SK-N-SH treated with all-trans-retinoic acid at 6 μM for 48 hours (cell line): Measurements from ENCODE around the gene FLT3LG.

ENCODE experiments used
- ATAC-seq: fragments of 200-7000 bp; cut with Tn5 transposase; 3 replicates; pipeline ENCODE4 v1.9.1; 2020; ENCODE audit warnings: mild to moderate bottlenecking, moderate library complexity
- ARNTL ChIP-seq: fragments of 450-650 bp; formaldehyde crosslinking; IDR thresholded peaks from 2 replicates; pipeline ENCODE4 v1.5.0; 2020; ENCODE audit warnings: low read depth, mild to moderate bottlenecking, moderate library complexity, borderline replicate concordance
- BACH2 ChIP-seq: fragments of 250-450 bp; sonication (Bioruptor Pico); IDR thresholded peaks from 2 replicates; pipeline ENCODE4 v1.9.0; 2021; ENCODE audit warnings: mild to moderate bottlenecking, borderline replicate concordance
- CSDC2 ChIP-seq: fragments of 250-450 bp; sonication (Bioruptor Pico); IDR thresholded peaks from 2 replicates; pipeline ENCODE4 v1.5.0; 2020; ENCODE audit warnings: mild to moderate bottlenecking, moderate library complexity
- ESRRG ChIP-seq: fragments of 250-450 bp; sonication (Bioruptor Pico); IDR thresholded peaks from 2 replicates; pipeline ENCODE4 v1.6.1; 2021; ENCODE audit warnings: mild to moderate bottlenecking
- GLIS3 ChIP-seq: fragments of 250-450 bp; sonication (Bioruptor Pico); IDR thresholded peaks from 2 replicates; pipeline ENCODE4 v1.5.0; 2020; ENCODE audit warnings: mild to moderate bottlenecking, moderate library complexity
- ISL1 ChIP-seq: fragments of 250-450 bp; sonication (Bioruptor Pico); IDR thresholded peaks from 2 replicates; pipeline ENCODE4 v2.1.2; 2022; ENCODE audit warnings: mild to moderate bottlenecking, moderate library complexity
- OSR1 ChIP-seq: fragments of 250-450 bp; sonication (Bioruptor Pico); IDR thresholded peaks from 2 replicates; pipeline ENCODE4 v1.8.0; 2022; ENCODE audit warnings: moderate library complexity, mild to moderate bottlenecking, inconsistent platforms
- PPARA ChIP-seq: fragments of 250-450 bp; sonication (Bioruptor Pico); IDR thresholded peaks from 2 replicates; pipeline ENCODE4 v1.5.0; 2020; ENCODE audit warnings: mild to moderate bottlenecking, borderline replicate concordance
- RARB ChIP-seq: fragments of 250-450 bp; sonication (Bioruptor Pico); IDR thresholded peaks from 2 replicates; pipeline ENCODE4 v1.8.0; 2021; ENCODE audit warnings: mild to moderate bottlenecking, moderate library complexity
- SNAI2 ChIP-seq: fragments of 250-450 bp; sonication (Bioruptor Pico); IDR thresholded peaks from 2 replicates; pipeline ENCODE4 v1.5.0; 2020; ENCODE audit warnings: mild to moderate bottlenecking, moderate library complexity
- TCF4 ChIP-seq: fragments of 250-450 bp; sonication (Bioruptor Pico); IDR thresholded peaks from 2 replicates; pipeline ENCODE4 v1.8.0; 2021; ENCODE audit warnings: mild to moderate bottlenecking, moderate library complexity, borderline replicate concordance
- TOX ChIP-seq: fragments of 250-450 bp; sonication (Bioruptor Pico); IDR thresholded peaks from 2 replicates; pipeline ENCODE4 v1.8.0; 2021; ENCODE audit warnings: mild to moderate bottlenecking, moderate library complexity, borderline replicate concordance
- ZC3H10 ChIP-seq: fragments of 250-450 bp; sonication (Bioruptor Pico); IDR thresholded peaks from 2 replicates; pipeline ENCODE4 v1.5.1; 2021; ENCODE audit warnings: mild to moderate bottlenecking, moderate library complexity
- ZFP3 ChIP-seq: fragments of 250-450 bp; sonication (Bioruptor Pico); IDR thresholded peaks from 2 replicates; pipeline ENCODE4 v1.5.0; 2020; ENCODE audit warnings: mild to moderate bottlenecking, moderate library complexity
- ZFP30 ChIP-seq: fragments of 450-650 bp; formaldehyde crosslinking; IDR thresholded peaks from 2 replicates; pipeline ENCODE4 v1.5.0; 2022; ENCODE audit warnings: mild to moderate bottlenecking, moderate library complexity
- ZNF565 ChIP-seq: fragments of 450-650 bp; formaldehyde crosslinking; conservative IDR thresholded peaks from 2 replicates; pipeline ENCODE4 v1.5.0; 2020; ENCODE audit warnings: low read depth, mild to moderate bottlenecking, moderate library complexity
- ZNF70 ChIP-seq: fragments of 450-650 bp; formaldehyde crosslinking; IDR thresholded peaks from 2 replicates; pipeline ENCODE4 v1.5.0; 2020; ENCODE audit warnings: mild to moderate bottlenecking, moderate library complexity
- ZNF8 ChIP-seq: fragments of 450-650 bp; formaldehyde crosslinking; IDR thresholded peaks from 2 replicates; pipeline ENCODE4 v1.5.0; 2020; ENCODE audit warnings: mild to moderate bottlenecking, moderate library complexity
- TF ChIP-seq, protein P1 (sequence below): fragments of 250-450 bp; sonication (Bioruptor Pico); IDR thresholded peaks from 2 replicates; pipeline ENCODE4 v1.5.0; 2020; ENCODE audit warnings: mild to moderate bottlenecking, moderate library complexity
- TF ChIP-seq, protein P2 (sequence below): fragments of 250-450 bp; sonication (Bioruptor Pico); IDR thresholded peaks from 2 replicates; pipeline ENCODE4 v1.5.1; 2021; ENCODE audit warnings: mild to moderate bottlenecking, moderate library complexity
- TF ChIP-seq, protein P3 (sequence below): fragments of 250-450 bp; sonication (Bioruptor Pico); IDR thresholded peaks from 2 replicates; pipeline ENCODE4 v1.8.0; 2020; ENCODE audit warnings: mild to moderate bottlenecking, moderate library complexity, borderline replicate concordance
- TF ChIP-seq, protein P4 (sequence below): fragments of 250-450 bp; sonication (Bioruptor Pico); IDR thresholded peaks from 2 replicates; pipeline ENCODE4 v1.8.0; 2021; ENCODE audit warnings: low read depth, mild to moderate bottlenecking, moderate library complexity, borderline replicate concordance

Gene FLT3LG

DNA sequence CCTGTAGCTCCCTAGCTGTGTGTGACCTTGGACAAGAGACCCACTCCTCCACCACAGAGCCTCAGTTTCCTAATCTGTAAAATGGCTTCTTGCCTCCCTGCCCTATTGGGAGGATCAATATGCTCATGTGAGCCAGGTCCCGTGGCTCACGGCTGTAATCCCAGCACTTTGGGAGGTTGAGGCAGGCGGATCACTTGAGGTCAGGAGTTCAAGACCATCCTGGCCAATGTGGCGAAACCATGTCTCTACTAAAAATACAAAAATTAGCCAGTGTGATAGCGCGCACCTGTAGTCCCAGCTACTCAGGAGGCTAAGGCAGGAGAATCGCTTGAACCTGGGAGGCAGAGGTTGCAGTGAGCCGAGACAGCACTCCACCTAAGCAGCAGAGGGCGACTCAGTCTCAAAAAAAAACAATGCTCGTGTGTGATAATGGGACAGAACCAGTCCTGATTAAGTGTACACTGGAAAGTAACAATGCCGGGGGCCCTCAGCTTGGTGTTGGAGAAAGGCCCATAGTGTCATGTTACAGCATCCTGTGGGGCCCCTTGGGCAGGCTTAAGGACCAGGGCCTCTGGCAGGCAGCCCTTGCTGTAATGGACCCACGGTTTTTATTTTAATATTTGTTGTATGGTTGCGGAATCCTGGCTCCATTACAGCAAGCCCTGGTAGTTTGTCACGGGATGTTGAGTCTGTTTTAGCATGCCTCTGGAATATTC, 29.0 kb downstream of the FLT3LG start:
- TF ChIP-seq ZFP3 (no peak), ISL1 (CRISPR knock-in tag) (no peak), ZNF70 (no peak), GLIS3 (CRISPR knock-in tag) (no peak), RARB (CRISPR knock-in tag) (no peak), BACH2 (CRISPR knock-in tag) (no peak), CSDC2 (CRISPR knock-in tag) (no peak), ESRRG (CRISPR knock-in tag) (no peak), OSR1 (CRISPR knock-in tag) (no peak)
- TF ChIP-seq, protein P1, sequence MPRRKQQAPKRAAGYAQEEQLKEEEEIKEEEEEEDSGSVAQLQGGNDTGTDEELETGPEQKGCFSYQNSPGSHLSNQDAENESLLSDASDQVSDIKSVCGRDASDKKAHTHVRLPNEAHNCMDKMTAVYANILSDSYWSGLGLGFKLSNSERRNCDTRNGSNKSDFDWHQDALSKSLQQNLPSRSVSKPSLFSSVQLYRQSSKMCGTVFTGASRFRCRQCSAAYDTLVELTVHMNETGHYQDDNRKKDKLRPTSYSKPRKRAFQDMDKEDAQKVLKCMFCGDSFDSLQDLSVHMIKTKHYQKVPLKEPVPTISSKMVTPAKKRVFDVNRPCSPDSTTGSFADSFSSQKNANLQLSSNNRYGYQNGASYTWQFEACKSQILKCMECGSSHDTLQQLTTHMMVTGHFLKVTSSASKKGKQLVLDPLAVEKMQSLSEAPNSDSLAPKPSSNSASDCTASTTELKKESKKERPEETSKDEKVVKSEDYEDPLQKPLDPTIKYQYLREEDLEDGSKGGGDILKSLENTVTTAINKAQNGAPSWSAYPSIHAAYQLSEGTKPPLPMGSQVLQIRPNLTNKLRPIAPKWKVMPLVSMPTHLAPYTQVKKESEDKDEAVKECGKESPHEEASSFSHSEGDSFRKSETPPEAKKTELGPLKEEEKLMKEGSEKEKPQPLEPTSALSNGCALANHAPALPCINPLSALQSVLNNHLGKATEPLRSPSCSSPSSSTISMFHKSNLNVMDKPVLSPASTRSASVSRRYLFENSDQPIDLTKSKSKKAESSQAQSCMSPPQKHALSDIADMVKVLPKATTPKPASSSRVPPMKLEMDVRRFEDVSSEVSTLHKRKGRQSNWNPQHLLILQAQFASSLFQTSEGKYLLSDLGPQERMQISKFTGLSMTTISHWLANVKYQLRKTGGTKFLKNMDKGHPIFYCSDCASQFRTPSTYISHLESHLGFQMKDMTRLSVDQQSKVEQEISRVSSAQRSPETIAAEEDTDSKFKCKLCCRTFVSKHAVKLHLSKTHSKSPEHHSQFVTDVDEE (CRISPR knock-in tag): no peak
- TF ChIP-seq, protein P2, sequence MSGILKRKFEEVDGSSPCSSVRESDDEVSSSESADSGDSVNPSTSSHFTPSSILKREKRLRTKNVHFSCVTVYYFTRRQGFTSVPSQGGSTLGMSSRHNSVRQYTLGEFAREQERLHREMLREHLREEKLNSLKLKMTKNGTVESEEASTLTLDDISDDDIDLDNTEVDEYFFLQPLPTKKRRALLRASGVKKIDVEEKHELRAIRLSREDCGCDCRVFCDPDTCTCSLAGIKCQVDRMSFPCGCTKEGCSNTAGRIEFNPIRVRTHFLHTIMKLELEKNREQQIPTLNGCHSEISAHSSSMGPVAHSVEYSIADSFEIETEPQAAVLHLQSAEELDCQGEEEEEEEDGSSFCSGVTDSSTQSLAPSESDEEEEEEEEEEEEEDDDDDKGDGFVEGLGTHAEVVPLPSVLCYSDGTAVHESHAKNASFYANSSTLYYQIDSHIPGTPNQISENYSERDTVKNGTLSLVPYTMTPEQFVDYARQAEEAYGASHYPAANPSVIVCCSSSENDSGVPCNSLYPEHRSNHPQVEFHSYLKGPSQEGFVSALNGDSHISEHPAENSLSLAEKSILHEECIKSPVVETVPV: no peak
- ATAC-seq: peak; percentile 75

DNA sequence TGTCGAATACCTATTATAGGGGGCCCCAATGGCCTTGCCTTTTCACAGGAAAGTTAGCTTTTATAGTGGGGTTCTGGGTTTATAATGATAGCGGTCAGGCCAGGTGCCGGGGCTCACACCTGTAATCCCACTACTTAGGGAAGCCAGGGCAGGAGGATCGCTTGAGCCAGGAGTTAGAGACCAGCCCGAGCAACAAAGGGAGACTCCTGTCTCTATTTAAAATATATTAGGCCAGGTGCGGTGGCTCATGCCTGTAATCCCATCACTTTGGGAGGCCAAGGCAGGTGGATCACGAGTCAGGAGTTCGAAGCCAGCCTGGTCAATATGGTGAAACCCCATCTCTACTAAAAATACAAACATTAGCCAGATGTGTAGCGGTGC, 29.6 kb downstream of the FLT3LG start:
- TF ChIP-seq ZC3H10 (CRISPR knock-in tag) (no peak), ZFP3 (no peak), SNAI2 (CRISPR knock-in tag) (no peak), ZNF70 (no peak)
- no peak for ATAC-seq

DNA sequence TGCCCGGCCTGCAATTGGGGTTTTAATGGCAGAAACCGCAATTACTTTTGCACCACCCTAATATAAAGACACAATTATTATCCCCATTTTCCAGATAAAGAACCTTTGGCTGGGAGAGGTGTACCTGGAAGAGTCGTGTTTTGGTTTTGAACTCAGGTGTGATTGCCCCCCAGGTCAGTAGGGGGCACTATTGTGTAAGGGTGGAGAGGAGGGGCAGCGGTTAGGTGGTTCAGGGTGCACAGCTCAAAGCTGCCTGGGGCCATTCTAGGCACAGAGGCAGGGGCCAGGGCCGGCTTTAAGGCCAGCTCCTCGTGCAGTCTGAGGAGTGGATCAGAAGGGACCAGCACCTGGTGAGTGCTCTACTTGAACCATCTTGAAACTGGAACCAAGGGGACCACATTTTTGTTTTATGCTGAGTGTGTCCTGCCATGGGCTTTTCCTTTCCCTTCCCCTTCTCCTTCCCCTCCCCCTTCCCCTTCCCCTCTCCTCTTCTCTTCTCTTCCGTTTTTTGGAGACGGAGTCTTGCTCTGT, 32.6 kb downstream of the FLT3LG start:
- ATAC-seq: peak; percentile 53

More for the DNA sequence above, 32.6 kb downstream of the FLT3LG start:
- TF ChIP-seq PPARA (no peak), ARNTL (CRISPR knock-in tag) (no peak), ISL1 (CRISPR knock-in tag) (no peak), ZNF8 (no peak), TCF4 (CRISPR knock-in tag) (no peak), ZNF565 (no peak), ZNF70 (no peak), ZC3H10 (CRISPR knock-in tag) (no peak), CSDC2 (CRISPR knock-in tag) (no peak), ZFP3 (no peak), RARB (CRISPR knock-in tag) (no peak), ESRRG (CRISPR knock-in tag) (no peak), ZFP30 (CRISPR knock-in tag) (no peak), OSR1 (CRISPR knock-in tag) (no peak), SNAI2 (CRISPR knock-in tag) (no peak), TOX (CRISPR knock-in tag) (no peak)
- TF ChIP-seq, protein P3, sequence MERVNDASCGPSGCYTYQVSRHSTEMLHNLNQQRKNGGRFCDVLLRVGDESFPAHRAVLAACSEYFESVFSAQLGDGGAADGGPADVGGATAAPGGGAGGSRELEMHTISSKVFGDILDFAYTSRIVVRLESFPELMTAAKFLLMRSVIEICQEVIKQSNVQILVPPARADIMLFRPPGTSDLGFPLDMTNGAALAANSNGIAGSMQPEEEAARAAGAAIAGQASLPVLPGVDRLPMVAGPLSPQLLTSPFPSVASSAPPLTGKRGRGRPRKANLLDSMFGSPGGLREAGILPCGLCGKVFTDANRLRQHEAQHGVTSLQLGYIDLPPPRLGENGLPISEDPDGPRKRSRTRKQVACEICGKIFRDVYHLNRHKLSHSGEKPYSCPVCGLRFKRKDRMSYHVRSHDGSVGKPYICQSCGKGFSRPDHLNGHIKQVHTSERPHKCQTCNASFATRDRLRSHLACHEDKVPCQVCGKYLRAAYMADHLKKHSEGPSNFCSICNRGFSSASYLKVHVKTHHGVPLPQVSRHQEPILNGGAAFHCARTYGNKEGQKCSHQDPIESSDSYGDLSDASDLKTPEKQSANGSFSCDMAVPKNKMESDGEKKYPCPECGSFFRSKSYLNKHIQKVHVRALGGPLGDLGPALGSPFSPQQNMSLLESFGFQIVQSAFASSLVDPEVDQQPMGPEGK (CRISPR knock-in tag): no peak
- TF ChIP-seq, protein P1 (CRISPR knock-in tag): no peak
- TF ChIP-seq, protein P4, sequence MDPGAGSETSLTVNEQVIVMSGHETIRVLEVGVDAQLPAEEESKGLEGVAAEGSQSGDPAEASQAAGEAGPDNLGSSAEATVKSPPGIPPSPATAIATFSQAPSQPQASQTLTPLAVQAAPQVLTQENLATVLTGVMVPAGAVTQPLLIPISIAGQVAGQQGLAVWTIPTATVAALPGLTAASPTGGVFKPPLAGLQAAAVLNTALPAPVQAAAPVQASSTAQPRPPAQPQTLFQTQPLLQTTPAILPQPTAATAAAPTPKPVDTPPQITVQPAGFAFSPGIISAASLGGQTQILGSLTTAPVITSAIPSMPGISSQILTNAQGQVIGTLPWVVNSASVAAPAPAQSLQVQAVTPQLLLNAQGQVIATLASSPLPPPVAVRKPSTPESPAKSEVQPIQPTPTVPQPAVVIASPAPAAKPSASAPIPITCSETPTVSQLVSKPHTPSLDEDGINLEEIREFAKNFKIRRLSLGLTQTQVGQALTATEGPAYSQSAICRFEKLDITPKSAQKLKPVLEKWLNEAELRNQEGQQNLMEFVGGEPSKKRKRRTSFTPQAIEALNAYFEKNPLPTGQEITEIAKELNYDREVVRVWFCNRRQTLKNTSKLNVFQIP (CRISPR knock-in tag): no peak
